Endothelial cell of umbilical vein (primary cell): ENCODE data around the gene PDGFRB. TPM values are rescaled to one million over a fixed set of nuclear protein-coding genes. Genes with fewer than 3 reads are reported as not detected.

Experiments used
- BruUV-seq: library from RNA; stranded (reverse); fragments of 400-500 nt; replicated peaks from 2 replicates; lab custom pipeline; 2021; lab: Mats Ljungman, UMichigan
- CTCF ChIA-PET: fragments of 300-600, 350-600 bp; sonication (Branson Sonifier 250); formaldehyde crosslinking; loops from one replicate; lab custom pipeline; 2021; ENCODE audit warnings: antibody characterized with exemption, inconsistent platforms; lab: Charles Lee
- POLR2A ChIA-PET: fragments of 300-600, 350-600 bp; sonication (Branson Sonifier 250); formaldehyde crosslinking; loops from one replicate; lab custom pipeline; 2021; ENCODE audit warnings: antibody characterized with exemption, inconsistent platforms; lab: Charles Lee
- DNase-seq: peaks from one replicate; pipeline ENCODE4 v3.0.0-alpha.2; 2011; ENCODE audit warnings: low read depth, low spot score
- FAIRE-seq: peaks from 2 replicates; lab custom pipeline; 2011; peaks lifted over from hg19 to GRCh38; lab: Jason Lieb, UNC
- H2AFZ ChIP-seq: 2 replicates; pipeline ENCODE4 v1.6.0; 2012; ENCODE audit warnings: low read depth, low read length, control low read depth, inconsistent platforms
- H3K27ac ChIP-seq: 2 replicates; pipeline ENCODE4 v1.5.1; 2011; ENCODE audit warnings: low read depth, mild to moderate bottlenecking, control low read depth, low read length, moderate library complexity; ENCODE audit not compliant: insufficient read depth
- H3K27me3 ChIP-seq, 2 experiments: 2 replicates each; pipeline versions ENCODE4 v1.6.0 to v1.6.1; 2011; ENCODE audit warnings: low read length in 2 of 2, mixed read lengths in 1 of 2; ENCODE audit not compliant: control insufficient read depth in 2 of 2, insufficient read depth in 2 of 2
- H3K36me3 ChIP-seq, 2 experiments: 2 replicates in 1 of 2; 3 replicates in 1 of 2; pipeline ENCODE4 v1.5.1; 2011; ENCODE audit warnings: low read length in 2 of 2, mild to moderate bottlenecking in 1 of 2, moderate library complexity in 1 of 2; ENCODE audit not compliant: control insufficient read depth in 2 of 2, insufficient read depth in 2 of 2; ENCODE audit errors: extremely low read depth in 1 of 2
- H3K4me1 ChIP-seq: 3 replicates; pipeline ENCODE4 v1.5.1; 2011; ENCODE audit warnings: mild to moderate bottlenecking, low read length; ENCODE audit not compliant: control insufficient read depth, insufficient read depth; ENCODE audit errors: extremely low read depth
- H3K4me2 ChIP-seq: 2 replicates; pipeline ENCODE4 v1.6.1; 2011; ENCODE audit warnings: low read length, control low read depth, mixed read lengths; ENCODE audit not compliant: insufficient read depth
- H3K4me3 ChIP-seq, 3 experiments: fragments of 200-600 bp in 1 of 3; sonication (generic), shearing (Covaris generic) in 1 of 3; replicated peaks in 1 of 3; 2 replicates each; pipeline ENCODE4 v1.5.1; 2011 to 2016; ENCODE audit warnings: control low read depth in 3 of 3, low read length in 3 of 3, mild to moderate bottlenecking in 2 of 3, inconsistent platforms in 1 of 3, low read depth in 1 of 3, moderate library complexity in 1 of 3; ENCODE audit not compliant: insufficient read depth in 1 of 3
- H3K79me2 ChIP-seq: 2 replicates; pipeline ENCODE4 v1.6.0; 2012; ENCODE audit warnings: low read length, inconsistent platforms; ENCODE audit not compliant: control insufficient read depth, insufficient read depth
- H3K9ac ChIP-seq: replicated peaks from 2 replicates; pipeline ENCODE3; 2011; ENCODE audit warnings: low read length, control low read depth; ENCODE audit not compliant: insufficient read depth; ENCODE audit errors: extremely low read depth
- H3K9me1 ChIP-seq: replicated peaks from 3 replicates; pipeline ENCODE4 v1.6.0; 2011; ENCODE audit warnings: mild to moderate bottlenecking, low read length; ENCODE audit not compliant: control insufficient read depth, insufficient read depth; ENCODE audit errors: extremely low read depth
- H3K9me3 ChIP-seq: replicated peaks from 2 replicates; pipeline ENCODE4 v1.5.1; 2012; ENCODE audit warnings: low read length, inconsistent platforms; ENCODE audit not compliant: control insufficient read depth, insufficient read depth
- H4K20me1 ChIP-seq: replicated peaks from 2 replicates; pipeline ENCODE3; 2011; ENCODE audit warnings: mild to moderate bottlenecking, low read length; ENCODE audit not compliant: control insufficient read depth, insufficient read depth; ENCODE audit errors: extremely low read depth
- EZH2 ChIP-seq: IDR thresholded peaks from 2 replicates; pipeline ENCODE4 v1.6.1; 2012; ENCODE audit warnings: borderline replicate concordance, low read depth, mild to moderate bottlenecking, moderate library complexity, low read length, inconsistent platforms; ENCODE audit not compliant: severe bottlenecking
- FOS ChIP-seq: IDR thresholded peaks from 2 replicates; pipeline ENCODE4 v1.6.1; 2011; ENCODE audit warnings: mild to moderate bottlenecking, low read length, moderate library complexity, borderline replicate concordance; ENCODE audit not compliant: insufficient read depth
- GATA2 ChIP-seq: IDR thresholded peaks from 2 replicates; pipeline ENCODE4 v1.7.0; 2011; ENCODE audit warnings: low read depth, mild to moderate bottlenecking, moderate library complexity, mixed read lengths, low read length; ENCODE audit not compliant: insufficient read length, insufficient read depth
- JUN ChIP-seq: IDR thresholded peaks from 2 replicates; pipeline ENCODE4 v1.6.1; 2011; ENCODE audit warnings: borderline replicate concordance, low read depth; ENCODE audit not compliant: insufficient read length, insufficient read depth
- MYC ChIP-seq: IDR thresholded peaks from one replicate; pipeline ENCODE4 v1.6.1; 2011; ENCODE audit warnings: mild to moderate bottlenecking, low read depth, low read length
- POLR2A ChIP-seq: IDR thresholded peaks from 2 replicates; pipeline ENCODE4 v1.6.1; 2012; ENCODE audit warnings: low read depth, mild to moderate bottlenecking, control low read depth, low read length
- POLR2AphosphoS5 ChIP-seq: IDR thresholded peaks from 2 replicates; pipeline ENCODE4 v1.6.1; 2012; ENCODE audit warnings: low read depth, mild to moderate bottlenecking, control low read depth, low read length, moderate library complexity; ENCODE audit not compliant: insufficient read depth
- dilution Hi-C: fragments of 300-500 bp; cut with MboI; formaldehyde crosslinking; loops from one replicate; pipeline ENCODE4 v1.15.0; 2019; ENCODE audit warnings: low sequenced_read_pairs; ENCODE audit not compliant: extremely low pct_ligation_motif_present
- intact Hi-C: fragments of 100-400 bp; cut with micrococcal nuclease; formaldehyde crosslinking; loops from one replicate; pipeline ENCODE4 v1.10.0; 2022
- polyA plus RNA-seq, 4 experiments: library from polyadenylated mRNA; depleted of rRNA in 3 of 4; stranded (reverse) in 3 of 4; unstranded in 1 of 4; fragments of >200 nt; gene quantifications; 2 replicates each; pipeline versions ENCODE4 v1.2.1 to v1.2.3, GENCODE V29; 2011 to 2012; ENCODE audit warnings: missing spikeins in 1 of 4
- total RNA-seq: library from RNA; stranded (reverse); gene quantifications from 2 replicates; pipeline ENCODE4 v1.2.3, GENCODE V29; 2021
- TF ChIP-seq, protein P1 (sequence below): IDR thresholded peaks from 2 replicates; pipeline ENCODE4 v1.6.1; 2011; ENCODE audit not compliant: insufficient read depth, insufficient read length
- TF ChIP-seq, protein P2 (sequence below), 2 donors: IDR thresholded peaks; 1 replicate in 1 of 2; 2 replicates in 1 of 2; pipeline ENCODE4 v1.5.1; 2011; ENCODE audit warnings: low read length in 2 of 2, mild to moderate bottlenecking in 2 of 2, moderate library complexity in 2 of 2, control low read depth in 1 of 2, inconsistent platforms in 1 of 2, low read depth in 1 of 2; ENCODE audit not compliant: insufficient read depth in 1 of 2; ENCODE audit errors: extremely low read depth in 1 of 2

PDGFRB gene
- total and polyA plus RNA-seq, 2 donors (not counting 3 experiments of a cell fraction or from before 2014, with no cell fraction given) = 1.4 to 1.7 TPM

DNA sequence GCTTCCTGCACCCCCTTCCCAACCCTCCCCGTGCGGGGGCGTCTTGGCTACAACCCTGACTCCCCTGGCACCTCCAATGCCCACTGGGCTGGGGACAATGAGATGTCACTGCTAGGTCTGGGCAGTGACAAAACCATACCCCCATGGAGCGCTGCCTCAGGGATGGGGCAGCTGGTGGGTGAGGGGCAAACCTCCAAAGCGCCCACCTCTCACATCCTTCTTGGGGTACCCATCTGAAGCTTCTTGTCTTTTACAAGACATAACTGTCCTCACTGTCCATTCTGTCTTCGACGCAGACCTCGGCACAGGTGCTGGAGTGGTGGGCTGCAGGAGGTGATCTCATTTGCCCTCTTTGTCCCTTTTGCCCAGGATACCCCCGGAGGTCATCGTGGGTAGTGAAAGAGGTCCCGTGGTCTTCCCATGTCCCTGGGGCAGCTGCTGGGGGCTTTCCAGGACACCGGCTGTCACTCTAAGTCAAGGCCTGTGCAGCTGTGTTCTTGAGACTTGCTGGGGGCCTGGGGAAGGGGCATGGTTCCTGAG, 41.5 kb downstream of the PDGFRB start:
- Histone ChIP-seq H3K4me1 (no peaks in the 10 kb centered on the region), H3K27ac (no peak overlapping the region), H4K20me1 (no peaks in the 10 kb centered on the region), H3K9me1 (no peaks in the 10 kb centered on the region), H3K27me3 (peaks cover 2 to 5% of the 10 kb centered on the region in 2 experiments), H3K36me3 (no peaks in the 10 kb centered on the region), H3K9me3 (no peaks in the 10 kb centered on the region), H3K4me2 (no peak overlapping the region), H3K4me3 (no peak overlapping the region), H3K9ac (no peak overlapping the region), H3K79me2 (no peaks in the 10 kb centered on the region), H2AFZ (no peak overlapping the region)
- BruUV-seq = no TSS peak
- TF ChIP-seq POLR2A (no peak), MYC (no peak), EZH2 (no peak), GATA2 (no peak), POLR2AphosphoS5 (no peak)
- TF ChIP-seq, protein P1, sequence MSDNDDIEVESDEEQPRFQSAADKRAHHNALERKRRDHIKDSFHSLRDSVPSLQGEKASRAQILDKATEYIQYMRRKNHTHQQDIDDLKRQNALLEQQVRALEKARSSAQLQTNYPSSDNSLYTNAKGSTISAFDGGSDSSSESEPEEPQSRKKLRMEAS = no peak
- intact Hi-C loops = no loop called here
- ChIA-PET CTCF (interaction anchor here (0.7 to 1.0 kb wide), 2 partner anchors 10 to 11 kb away, joined by 3 read pairs; no protein-coding TSS in a partner anchor), POLR2A (no interaction called here)
- DNase-seq = no peak
- dilution Hi-C loops = no loop called here
- FAIRE-seq = no peak

- no peaks in the 10 kb centered on the region for H4K20me1 ChIP-seq
- H3K36me3 ChIP-seq = no peaks in the 10 kb centered on the region
- no peak for DNase-seq
- dilution Hi-C loops = no loop called here
- TF ChIP-seq POLR2AphosphoS5 (no peak), JUN (no peak), FOS (no peak), EZH2 (no peak), GATA2 (no peak), POLR2A (no peak), MYC (no peak)
- TF ChIP-seq, protein P2, sequence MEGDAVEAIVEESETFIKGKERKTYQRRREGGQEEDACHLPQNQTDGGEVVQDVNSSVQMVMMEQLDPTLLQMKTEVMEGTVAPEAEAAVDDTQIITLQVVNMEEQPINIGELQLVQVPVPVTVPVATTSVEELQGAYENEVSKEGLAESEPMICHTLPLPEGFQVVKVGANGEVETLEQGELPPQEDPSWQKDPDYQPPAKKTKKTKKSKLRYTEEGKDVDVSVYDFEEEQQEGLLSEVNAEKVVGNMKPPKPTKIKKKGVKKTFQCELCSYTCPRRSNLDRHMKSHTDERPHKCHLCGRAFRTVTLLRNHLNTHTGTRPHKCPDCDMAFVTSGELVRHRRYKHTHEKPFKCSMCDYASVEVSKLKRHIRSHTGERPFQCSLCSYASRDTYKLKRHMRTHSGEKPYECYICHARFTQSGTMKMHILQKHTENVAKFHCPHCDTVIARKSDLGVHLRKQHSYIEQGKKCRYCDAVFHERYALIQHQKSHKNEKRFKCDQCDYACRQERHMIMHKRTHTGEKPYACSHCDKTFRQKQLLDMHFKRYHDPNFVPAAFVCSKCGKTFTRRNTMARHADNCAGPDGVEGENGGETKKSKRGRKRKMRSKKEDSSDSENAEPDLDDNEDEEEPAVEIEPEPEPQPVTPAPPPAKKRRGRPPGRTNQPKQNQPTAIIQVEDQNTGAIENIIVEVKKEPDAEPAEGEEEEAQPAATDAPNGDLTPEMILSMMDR (IDR thresholded peaks at IDR 0.05; ENCODE audit: extremely low read depth in 1 of 2, insufficient read depth in 1 of 2, low read depth in 1 of 2, low read length in 2 of 2) = no peak
- TF ChIP-seq, protein P1 = no peak
- no peaks in the 10 kb centered on the region for H3K79me2 ChIP-seq
- H3K4me3 ChIP-seq = no peak overlapping the region
- no peaks in the 10 kb centered on the region for H3K9me1 ChIP-seq
- no peak for FAIRE-seq
- POLR2A ChIA-PET = no interaction called here
- CTCF ChIA-PET = interaction anchor here (0.7 to 2.1 kb wide), 2 partner anchors 10 to 122 kb away, joined by 3 to 7 read pairs; no protein-coding TSS in a partner anchor
- H3K4me1 ChIP-seq = no peaks in the 10 kb centered on the region
- H3K9me3 ChIP-seq = no peaks in the 10 kb centered on the region
- no peak overlapping the region for H3K27ac ChIP-seq
- no peak overlapping the region for H3K9ac ChIP-seq
- H3K4me2 ChIP-seq = no peak overlapping the region
- BruUV-seq = no TSS peak
- intact Hi-C loops = no loop called here
- H2AFZ ChIP-seq = no peak overlapping the region
- H3K27me3 ChIP-seq = peaks cover 4 to 5% of the 10 kb centered on the region in 2 experiments
Measured at GRCh38 chr5:150113047-150113744, 42.4 kb downstream of the PDGFRB start.
